Ascending aorta (tissue), 2 donors: ENCODE results near the gene GSTA1. TPM values are rescaled to one million over a fixed set of nuclear protein-coding genes. Genes with fewer than 3 reads are reported as not detected.
"Not testable (repeated sequence)": the region's sequence is repeated elsewhere in the genome, so short reads cannot be mapped to it uniquely, and the experiment has no call there.

Experiments
- DNase-seq, 2 donors: peaks; one replicate each; pipeline ENCODE4 v3.0.0-alpha.2; 2019; ENCODE audit warnings: low spot score in 2 of 2
- H3K27ac ChIP-seq, 2 donors: fragments of 200-600 bp; sonication (generic); one replicate each; pipeline ENCODE4 v1.5.1; 2016 to 2017; ENCODE audit warnings: mild to moderate bottlenecking in 1 of 2
- H3K27me3 ChIP-seq: fragments of 200-600 bp; sonication (generic); one replicate; pipeline ENCODE4 v1.5.1; 2017
- H3K36me3 ChIP-seq, 2 donors: fragments of 200-600 bp; sonication (generic); one replicate each; pipeline ENCODE4 v1.5.1; 2016
- H3K4me1 ChIP-seq, 2 donors: fragments of 200-600 bp; sonication (generic); one replicate each; pipeline ENCODE4 v1.5.1; 2016 to 2017; ENCODE audit warnings: mild to moderate bottlenecking in 1 of 2
- H3K4me3 ChIP-seq, 2 donors: fragments of 200-600 bp; sonication (generic); one replicate each; pipeline ENCODE4 v1.5.1; 2016 to 2017; ENCODE audit warnings: mild to moderate bottlenecking in 1 of 2
- H3K9me3 ChIP-seq, 2 donors: fragments of 200-600 bp; sonication (generic); one replicate each; pipeline ENCODE4 v1.5.1; 2016
- CTCF ChIP-seq, 3 experiments: fragments of 200-600 bp in 2 of 3; fragments of 450-650 bp in 1 of 3; sonication (generic) in 2 of 3; IDR thresholded peaks; one replicate each; pipeline ENCODE4 v1.5.1; 2016 to 2019; ENCODE audit warnings: antibody characterized with exemption in 3 of 3, mild to moderate bottlenecking in 1 of 3, moderate library complexity in 1 of 3
- intact Hi-C: fragments of 100-400 bp; cut with DNase I; formaldehyde crosslinking; loops from one replicate; pipeline ENCODE4 v1.15.1; 2023
- total RNA-seq: library from RNA; depleted of rRNA; stranded (reverse); fragments of >200 nt; gene quantifications from one replicate; pipeline ENCODE4 v1.1.0, GENCODE V29; 2016

The GSTA1 gene
- total RNA-seq, 1 donor from 2014 or later = 26.7 TPM

DNA sequence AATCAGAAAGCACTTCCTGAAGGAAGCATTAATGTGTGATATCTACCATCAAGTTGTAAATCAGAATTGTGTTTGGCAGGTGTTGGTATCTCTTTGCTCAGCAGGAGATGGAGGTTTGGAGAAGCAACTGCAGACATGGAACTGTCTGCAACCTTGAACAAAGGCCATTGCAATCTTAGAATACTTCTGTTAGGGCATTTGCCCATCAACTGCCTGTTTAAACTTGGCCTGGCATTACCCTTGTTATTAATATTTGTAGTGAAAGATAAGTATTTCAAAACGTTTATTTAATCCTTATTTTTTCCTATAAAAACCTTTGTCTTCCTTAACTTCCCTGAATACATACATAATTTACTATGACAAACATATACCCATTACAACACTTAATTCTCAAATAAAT, 22.9 kb upstream of the GSTA1 start:
- intact Hi-C loops = loop anchor here (2.0 kb wide), 1 partner anchor 40 kb away; no protein-coding TSS in a partner anchor
- H3K27me3 ChIP-seq = no peaks in the 10 kb centered on the region
- DNase-seq = no peak
- no peaks in the 10 kb centered on the region for H3K36me3 ChIP-seq
- H3K4me1 ChIP-seq = no peaks in the 10 kb centered on the region
- TF ChIP-seq CTCF (IDR thresholded peaks at IDR 0.05) = no peak
- H3K9me3 ChIP-seq = no peaks in the 10 kb centered on the region
- H3K27ac ChIP-seq = no peak overlapping the region
- H3K4me3 ChIP-seq = no peak overlapping the region

GRCh38 chr6:52825900-52826459, 22.4 kb upstream of the GSTA1 start:
- intact Hi-C loops = loop anchor here (2.0 kb wide), 1 partner anchor 39 kb away; no protein-coding TSS in a partner anchor
- not testable (repeated sequence) for H3K36me3 ChIP-seq, H3K4me3 ChIP-seq, DNase-seq, H3K9me3 ChIP-seq, H3K27me3 ChIP-seq, H3K4me1 ChIP-seq, H3K27ac ChIP-seq

- H3K4me3 ChIP-seq, H3K9me3 ChIP-seq, H3K4me1 ChIP-seq, DNase-seq, H3K27ac ChIP-seq, H3K27me3 ChIP-seq, intact Hi-C loops, H3K36me3 ChIP-seq: not testable (repeated sequence)
Observed at GRCh38 chr6:52825270-52825793, 21.7 kb upstream of the GSTA1 start.

DNA sequence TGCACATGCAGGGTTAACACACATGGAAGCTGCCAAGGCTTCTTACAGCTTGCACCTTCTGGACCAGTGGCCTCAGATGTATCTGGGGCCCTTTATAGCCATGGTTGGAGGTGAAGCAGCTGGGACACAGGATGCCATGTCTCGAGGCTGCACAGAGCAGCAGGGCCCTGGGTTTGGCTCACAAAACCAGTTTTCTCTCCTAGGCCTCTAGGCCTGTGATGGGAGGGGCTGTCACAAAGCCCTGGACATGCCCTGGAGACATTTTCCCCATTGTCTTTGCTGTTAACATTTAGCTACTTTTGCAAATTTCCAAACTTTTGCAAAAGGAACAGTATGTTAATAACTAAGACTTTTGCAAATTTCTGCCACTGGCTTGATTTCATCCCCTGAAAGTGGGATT, 18.2 kb upstream of the GSTA1 start:
- Histone ChIP-seq H3K27ac (no peak overlapping the region), H3K9me3 (no peaks in the 10 kb centered on the region), H3K36me3 (no peaks in the 10 kb centered on the region), H3K4me1 (no peaks in the 10 kb centered on the region), H3K4me3 (no peak overlapping the region), H3K27me3 (no peaks in the 10 kb centered on the region)
- intact Hi-C loops = no loop called here
- no peak for DNase-seq
- no peak for TF ChIP-seq CTCF (IDR thresholded peaks at IDR 0.05)

- Histone ChIP-seq H3K36me3 (no peaks in the 10 kb centered on the region), H3K4me1 (no peaks in the 10 kb centered on the region), H3K9me3 (no peaks in the 10 kb centered on the region), H3K27ac (no peak overlapping the region), H3K4me3 (no peak overlapping the region), H3K27me3 (no peaks in the 10 kb centered on the region)
- intact Hi-C loops = no loop called here
- TF ChIP-seq CTCF (IDR thresholded peaks at IDR 0.05) = no peak
- DNase-seq = no peak
Observed at GRCh38 chr6:52820198-52820597, 16.6 kb upstream of the GSTA1 start.

- no peaks in the 10 kb centered on the region for H3K36me3 ChIP-seq
- H3K27ac ChIP-seq = no peak overlapping the region
- no peak overlapping the region for H3K4me3 ChIP-seq
- H3K9me3 ChIP-seq = no peaks in the 10 kb centered on the region
- no peaks in the 10 kb centered on the region for H3K4me1 ChIP-seq
- no peak for DNase-seq
- peak in 2 of 3 experiments; percentile 44 to 61 for TF ChIP-seq CTCF (IDR thresholded peaks at IDR 0.05)
- intact Hi-C loops = no loop called here
- H3K27me3 ChIP-seq = no peaks in the 10 kb centered on the region
Observed at GRCh38 chr6:52815167-52816092, 11.8 kb upstream of the GSTA1 start.

DNA sequence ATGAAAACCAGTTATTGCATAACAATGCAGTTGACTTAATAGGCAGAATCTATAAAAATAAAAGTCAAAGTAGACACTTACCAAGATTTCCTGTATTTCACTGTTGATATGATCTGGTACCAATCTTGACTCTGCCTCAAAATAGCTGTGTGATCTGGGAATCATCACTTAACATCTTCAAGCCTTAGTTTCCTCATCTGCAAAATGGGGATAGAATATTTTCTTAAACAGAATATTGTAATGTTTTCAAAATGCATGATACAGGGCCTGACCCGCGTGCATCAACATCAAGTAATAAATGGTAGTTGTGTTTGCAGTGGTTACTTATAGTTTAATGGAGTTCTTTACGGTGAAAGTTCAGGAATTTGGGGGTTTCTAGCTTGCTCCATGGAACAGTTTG, 10.9 kb upstream of the GSTA1 start:
- intact Hi-C loops, H3K27ac ChIP-seq, H3K4me1 ChIP-seq, H3K27me3 ChIP-seq, H3K9me3 ChIP-seq, H3K4me3 ChIP-seq, H3K36me3 ChIP-seq, DNase-seq: not testable (repeated sequence)

GRCh38 chr6:52809777-52810176, 6.2 kb upstream of the GSTA1 start:
- H3K27me3 ChIP-seq, H3K9me3 ChIP-seq, DNase-seq, H3K4me3 ChIP-seq, H3K27ac ChIP-seq, H3K36me3 ChIP-seq, H3K4me1 ChIP-seq, intact Hi-C loops: not testable (repeated sequence)
